Activated CD8-positive, alpha-beta T cell treated with anti-CD3 and anti-CD28 coated beads, Interleukin-2, amount 10 ng/mL, durations not matched to agents 7 days and 5 days (primary cell): ENCODE results near the gene ABLIM2. TPM values are rescaled to one million over a fixed set of nuclear protein-coding genes. Genes with fewer than 3 reads are reported as not detected.

Source experiments
- ATAC-seq: fragments of 150-1000 bp; cut with Tn5 transposase; one replicate; pipeline ENCODE4 v1.10.0; 2021; ENCODE audit warnings: moderate library complexity
- CTCF ChIA-PET: fragments of 350-600 bp; sonication (Branson Sonifier 250); formaldehyde crosslinking; loops from one replicate; lab custom pipeline; 2021; ENCODE audit warnings: antibody characterized with exemption; lab: Charles Lee
- POLR2A ChIA-PET: fragments of 350-600 bp; sonication (Branson Sonifier 250); formaldehyde crosslinking; loops from one replicate; lab custom pipeline; 2021; ENCODE audit warnings: antibody characterized with exemption; lab: Charles Lee
- DNase-seq: peaks from one replicate; pipeline ENCODE4 v3.0.0-alpha.2; 2020
- H3K27ac Mint-ChIP-seq: one replicate; pipeline ENCODE4 v1.8.0; 2021; ENCODE audit warnings: mild to moderate bottlenecking, mixed read lengths
- H3K27me3 Mint-ChIP-seq: one replicate; pipeline ENCODE4 v1.8.0; 2021; ENCODE audit warnings: low read depth, mixed read lengths
- H3K36me3 Mint-ChIP-seq: one replicate; pipeline ENCODE4 v1.8.0; 2021; ENCODE audit warnings: low read depth, mixed read lengths
- H3K4me1 Mint-ChIP-seq: one replicate; pipeline ENCODE4 v1.8.0; 2021; ENCODE audit warnings: low read depth, mixed read lengths
- H3K4me3 Mint-ChIP-seq: one replicate; pipeline ENCODE4 v1.8.0; 2021; ENCODE audit warnings: mild to moderate bottlenecking, mixed read lengths
- H3K9me3 Mint-ChIP-seq: one replicate; pipeline ENCODE4 v1.8.0; 2022; ENCODE audit warnings: mixed read lengths; ENCODE audit not compliant: insufficient read depth
- total RNA-seq, 2 experiments: library from RNA; stranded (reverse); gene quantifications; one replicate each; pipeline ENCODE4 v1.2.3, GENCODE V29; 2021

Gene ABLIM2
- total RNA-seq, 2 experiments from 2014 or later = 0.42 to 0.55 TPM

GRCh38 chr4:7970361-7970946 is 188.2 kb downstream of the ABLIM2 start:
- Mint-ChIP-seq H3K4me3 (peak overlapping the region; percentile 80), H3K4me1 (peaks cover 52% of the 10 kb centered on the region), H3K27ac (peak overlapping the region; percentile 94), H3K27me3 (no peaks in the 10 kb centered on the region), H3K9me3 (no peaks in the 10 kb centered on the region), H3K36me3 (peaks cover 7% of the 10 kb centered on the region)
- no peak for DNase-seq
- CTCF ChIA-PET = interaction anchor here (1.0 kb wide), 1 partner anchor 168 kb away, joined by 3 read pairs; no protein-coding TSS in a partner anchor
- no peak for ATAC-seq
- POLR2A ChIA-PET = interaction anchor here (1.0 to 1.3 kb wide), 3 partner anchors 16 to 32 kb away, joined by 3 to 4 read pairs (median 3); no protein-coding TSS in a partner anchor

GRCh38 chr4:7968262-7968896 is 190.2 kb downstream of the ABLIM2 start:
- Mint-ChIP-seq H3K4me3 (peak overlapping the region; percentile 8), H3K9me3 (no peaks in the 10 kb centered on the region), H3K27ac (peak overlapping the region; percentile 64), H3K4me1 (peaks cover 67% of the 10 kb centered on the region), H3K27me3 (peaks cover 2% of the 10 kb centered on the region), H3K36me3 (peaks cover 7% of the 10 kb centered on the region)
- ChIA-PET CTCF (interaction anchor here (0.8 to 2.1 kb wide), 4 partner anchors 19 to 166 kb away, joined by 3 to 11 read pairs (median 4); no protein-coding TSS in a partner anchor), POLR2A (no interaction called here)
- ATAC-seq = no peak
- DNase-seq = no peak

- peaks cover 2% of the 10 kb centered on the region for H3K27me3 Mint-ChIP-seq
- DNase-seq = no peak
- no peaks in the 10 kb centered on the region for H3K9me3 Mint-ChIP-seq
- ATAC-seq = no peak
- H3K36me3 Mint-ChIP-seq = peaks cover 7% of the 10 kb centered on the region
- ChIA-PET POLR2A (no interaction called here), CTCF (interaction anchor here (0.8 to 2.1 kb wide), 6 partner anchors 19 to 206 kb away, joined by 3 to 11 read pairs (median 4); no protein-coding TSS in a partner anchor)
- peaks cover 71% of the 10 kb centered on the region for H3K4me1 Mint-ChIP-seq
- H3K27ac Mint-ChIP-seq = no peak overlapping the region
- H3K4me3 Mint-ChIP-seq = no peak overlapping the region
These were observed 190.9 kb downstream of the ABLIM2 start for GRCh38 chr4:7967501-7968261.

GRCh38 chr4:7967063-7967440 is 191.6 kb downstream of the ABLIM2 start:
- peaks cover 3% of the 10 kb centered on the region for H3K36me3 Mint-ChIP-seq
- ChIA-PET POLR2A (no interaction called here), CTCF (interaction anchor here (0.8 to 2.1 kb wide), 4 partner anchors 20 to 206 kb away, joined by 3 to 11 read pairs (median 4); no protein-coding TSS in a partner anchor)
- H3K4me1 Mint-ChIP-seq = peaks cover 67% of the 10 kb centered on the region
- H3K27ac Mint-ChIP-seq = no peak overlapping the region
- no peaks in the 10 kb centered on the region for H3K9me3 Mint-ChIP-seq
- no peak overlapping the region for H3K4me3 Mint-ChIP-seq
- H3K27me3 Mint-ChIP-seq = peaks cover 4% of the 10 kb centered on the region
- no peak for DNase-seq
- ATAC-seq = no peak

GRCh38 chr4:7966281-7967062 is 192.1 kb downstream of the ABLIM2 start:
- POLR2A ChIA-PET = no interaction called here

GRCh38 chr4:7964890-7965662 is 193.5 kb downstream of the ABLIM2 start:
- DNase-seq = no peak
- ATAC-seq = no peak

More at GRCh38 chr4:7966281-7967062, 192.1 kb downstream of the ABLIM2 start:
- Mint-ChIP-seq H3K36me3 (peaks cover 3% of the 10 kb centered on the region), H3K27ac (no peak overlapping the region), H3K27me3 (peaks cover 4% of the 10 kb centered on the region), H3K9me3 (no peaks in the 10 kb centered on the region), H3K4me3 (no peak overlapping the region), H3K4me1 (peaks cover 66% of the 10 kb centered on the region)
- ATAC-seq (no peak), DNase-seq (no peak)
- CTCF ChIA-PET = interaction anchor here (1.6 kb wide), 1 partner anchor 90 kb away, joined by 4 read pairs; no protein-coding TSS in a partner anchor

GRCh38 chr4:7964459-7964858 is 194.2 kb downstream of the ABLIM2 start:
- Mint-ChIP-seq H3K4me1 (peaks cover 57% of the 10 kb centered on the region), H3K9me3 (no peaks in the 10 kb centered on the region), H3K36me3 (peaks cover 1% of the 10 kb centered on the region), H3K27ac (no peak overlapping the region), H3K4me3 (no peak overlapping the region), H3K27me3 (peaks cover 4% of the 10 kb centered on the region)
- ATAC-seq (peak; percentile 17), DNase-seq (peak; percentile 49)
- POLR2A ChIA-PET = no interaction called here
- CTCF ChIA-PET = interaction anchor here (0.8 to 1.5 kb wide), 4 partner anchors 25 to 162 kb away, joined by 3 to 5 read pairs (median 4); partner anchors contain the start of gene AFAP1

More at GRCh38 chr4:7964890-7965662, 193.5 kb downstream of the ABLIM2 start:
- POLR2A ChIA-PET = no interaction called here
- H3K9me3 Mint-ChIP-seq = no peaks in the 10 kb centered on the region
- CTCF ChIA-PET = interaction anchor here (0.8 to 1.5 kb wide), 4 partner anchors 25 to 163 kb away, joined by 3 to 5 read pairs (median 4); partner anchors contain the start of gene AFAP1
- peaks cover 2% of the 10 kb centered on the region for H3K36me3 Mint-ChIP-seq
- H3K4me3 Mint-ChIP-seq = no peak overlapping the region
- no peak overlapping the region for H3K27ac Mint-ChIP-seq
- H3K27me3 Mint-ChIP-seq = peaks cover 4% of the 10 kb centered on the region
- peaks cover 63% of the 10 kb centered on the region for H3K4me1 Mint-ChIP-seq

- no peak overlapping the region for H3K27ac Mint-ChIP-seq
- H3K9me3 Mint-ChIP-seq = no peaks in the 10 kb centered on the region
- H3K4me3 Mint-ChIP-seq = no peak overlapping the region
- ChIA-PET CTCF (no interaction called here), POLR2A (no interaction called here)
- H3K27me3 Mint-ChIP-seq = peaks cover 4% of the 10 kb centered on the region
- peaks cover 52% of the 10 kb centered on the region for H3K4me1 Mint-ChIP-seq
- DNase-seq (no peak), ATAC-seq (no peak)
- peaks cover 1% of the 10 kb centered on the region for H3K36me3 Mint-ChIP-seq
These were observed 194.9 kb downstream of the ABLIM2 start for GRCh38 chr4:7963691-7964090.

- no peaks in the 10 kb centered on the region for H3K9me3 Mint-ChIP-seq
- DNase-seq (no peak), ATAC-seq (no peak)
- no peaks in the 10 kb centered on the region for H3K36me3 Mint-ChIP-seq
- peaks cover 9% of the 10 kb centered on the region for H3K27me3 Mint-ChIP-seq
- H3K27ac Mint-ChIP-seq = no peak overlapping the region
- POLR2A ChIA-PET = no interaction called here
- peaks cover 44% of the 10 kb centered on the region for H3K4me1 Mint-ChIP-seq
- H3K4me3 Mint-ChIP-seq = no peak overlapping the region
- CTCF ChIA-PET = interaction anchor here (1.7 kb wide), 1 partner anchor 86 kb away, joined by 4 read pairs; no protein-coding TSS in a partner anchor
These were observed 195.8 kb downstream of the ABLIM2 start for GRCh38 chr4:7962609-7963508.
